Fibroblast of lung (primary cell): Measurements from ENCODE around the gene GALNT2. TPM values are rescaled to one million over a fixed set of nuclear protein-coding genes. Genes with fewer than 3 reads are reported as not detected.

Experiments used
- DNase-seq, 2 donors: peaks; one replicate each; pipeline versions ENCODE4 v3.0.0 to v3.0.0-alpha.2; 2010; ENCODE audit warnings: low read depth in 2 of 2
- H2AFZ ChIP-seq: 2 replicates; pipeline ENCODE4 v1.5.1; 2012; ENCODE audit warnings: low read length, control low read depth, inconsistent platforms
- H3K27ac ChIP-seq: 2 replicates; pipeline ENCODE4 v1.5.1; 2011; ENCODE audit warnings: low read length, control low read depth; ENCODE audit not compliant: insufficient read depth
- H3K27me3 ChIP-seq: 2 replicates; pipeline ENCODE4 v1.5.1; 2011; ENCODE audit warnings: mild to moderate bottlenecking, low read length; ENCODE audit not compliant: control insufficient read depth, insufficient read depth
- H3K36me3 ChIP-seq: 2 replicates; pipeline ENCODE4 v1.5.1; 2011; ENCODE audit warnings: low read length; ENCODE audit not compliant: control insufficient read depth, insufficient read depth
- H3K4me1 ChIP-seq: 2 replicates; pipeline ENCODE4 v1.5.1; 2011; ENCODE audit warnings: low read length; ENCODE audit not compliant: control insufficient read depth, insufficient read depth; ENCODE audit errors: extremely low read depth
- H3K4me2 ChIP-seq: 2 replicates; pipeline ENCODE4 v1.5.1; 2011; ENCODE audit warnings: low read length, control low read depth; ENCODE audit not compliant: insufficient read depth; ENCODE audit errors: extremely low read depth
- H3K4me3 ChIP-seq, 4 experiments: fragments of 200-600 bp in 1 of 4; sonication (generic) in 1 of 4; replicated peaks in 1 of 4; 2 replicates each; pipeline ENCODE4 v1.5.1; 2011 to 2016; ENCODE audit warnings: low read length in 4 of 4, low read depth in 3 of 4, mild to moderate bottlenecking in 3 of 4, control low read depth in 2 of 4, inconsistent platforms in 1 of 4, mixed read lengths in 1 of 4; ENCODE audit not compliant: insufficient read depth in 1 of 4; ENCODE audit errors: control extremely low read depth in 1 of 4
- H3K79me2 ChIP-seq: 2 replicates; pipeline ENCODE4 v1.5.1; 2012; ENCODE audit warnings: mild to moderate bottlenecking, low read length, inconsistent platforms; ENCODE audit not compliant: control insufficient read depth, insufficient read depth
- H3K9ac ChIP-seq: 2 replicates; pipeline ENCODE4 v1.5.1; 2011; ENCODE audit warnings: mild to moderate bottlenecking, low read length, control low read depth; ENCODE audit not compliant: insufficient read depth
- H3K9me3 ChIP-seq: 2 replicates; pipeline ENCODE4 v1.5.1; 2012; ENCODE audit warnings: low read depth, low read length; ENCODE audit not compliant: control insufficient read depth, insufficient read depth
- H4K20me1 ChIP-seq: 2 replicates; pipeline ENCODE4 v1.5.1; 2011; ENCODE audit warnings: low read length; ENCODE audit not compliant: control insufficient read depth, insufficient read depth; ENCODE audit errors: extremely low read depth
- CTCF ChIP-seq, 2 donors: IDR thresholded peaks in 1 of 2; conservative IDR thresholded peaks in 1 of 2; 1 replicate in 1 of 2; 2 replicates in 1 of 2; pipeline ENCODE4 v1.5.1; 2011 to 2012; ENCODE audit warnings: low read length in 2 of 2, control low read depth in 1 of 2, inconsistent platforms in 1 of 2, low read depth in 1 of 2, mild to moderate bottlenecking in 1 of 2
- EZH2 ChIP-seq: IDR thresholded peaks from 2 replicates; pipeline ENCODE4 v1.5.1; 2012; ENCODE audit warnings: low read length, control low read depth, mild to moderate bottlenecking; ENCODE audit errors: missing control alignments
- polyA plus RNA-seq, 2 donors: library from polyadenylated mRNA; depleted of rRNA in 1 of 2; stranded (reverse) in 1 of 2; unstranded in 1 of 2; fragments of >200 nt; gene quantifications; 2 replicates each; pipeline ENCODE4 v1.2.1, GENCODE V29; 2011 to 2012; ENCODE audit warnings: missing spikeins in 1 of 2
- total RNA-seq: library from RNA; depleted of rRNA; stranded (reverse); fragments of >200 nt; gene quantifications from 2 replicates; pipeline ENCODE4 v1.2.1, GENCODE V29; 2014

The GALNT2 gene
- total and polyA plus RNA-seq, 2 donors (not counting 1 experiment from before 2014, with no cell fraction given): 106 to 115 TPM

- Histone ChIP-seq H3K4me3 (no peak overlapping the region), H3K9me3 (no peaks in the 10 kb centered on the region), H3K4me1 (no peaks in the 10 kb centered on the region), H3K9ac (no peak overlapping the region), H3K4me2 (no peak overlapping the region), H2AFZ (no peak overlapping the region), H4K20me1 (no peaks in the 10 kb centered on the region), H3K27me3 (no peaks in the 10 kb centered on the region), H3K79me2 (no peaks in the 10 kb centered on the region), H3K36me3 (no peaks in the 10 kb centered on the region), H3K27ac (no peak overlapping the region)
- DNase-seq: no peak
- TF ChIP-seq EZH2: no peak
- no peak for TF ChIP-seq CTCF (conservative IDR thresholded peaks at IDR 0.05 in 1 of 2, IDR thresholded peaks at IDR 0.05 in 1 of 2; ENCODE audit: low read depth in 1 of 2, low read length in 2 of 2)
Observed at GRCh38 chr1:230291731-230292620, 224.9 kb downstream of the GALNT2 start.

- Histone ChIP-seq H3K36me3 (no peaks in the 10 kb centered on the region), H3K9me3 (no peaks in the 10 kb centered on the region), H3K79me2 (no peaks in the 10 kb centered on the region), H2AFZ (no peak overlapping the region), H3K27ac (no peak overlapping the region), H3K9ac (no peak overlapping the region), H3K4me3 (no peak overlapping the region), H3K4me2 (no peak overlapping the region), H3K27me3 (no peaks in the 10 kb centered on the region), H3K4me1 (no peaks in the 10 kb centered on the region), H4K20me1 (no peaks in the 10 kb centered on the region)
- TF ChIP-seq EZH2: no peak
- TF ChIP-seq CTCF (conservative IDR thresholded peaks at IDR 0.05 in 1 of 2, IDR thresholded peaks at IDR 0.05 in 1 of 2; ENCODE audit: low read depth in 1 of 2, low read length in 2 of 2): no peak
- no peak for DNase-seq
Observed at GRCh38 chr1:230292689-230293389, 225.8 kb downstream of the GALNT2 start.

- Histone ChIP-seq H4K20me1 (no peaks in the 10 kb centered on the region), H3K79me2 (no peaks in the 10 kb centered on the region), H2AFZ (no peak overlapping the region), H3K4me3 (no peak overlapping the region), H3K9me3 (no peaks in the 10 kb centered on the region), H3K4me2 (no peak overlapping the region), H3K27ac (no peak overlapping the region), H3K27me3 (no peaks in the 10 kb centered on the region), H3K36me3 (no peaks in the 10 kb centered on the region), H3K9ac (no peak overlapping the region), H3K4me1 (no peaks in the 10 kb centered on the region)
- TF ChIP-seq EZH2 (no peak), CTCF (conservative IDR thresholded peaks at IDR 0.05 in 1 of 2, IDR thresholded peaks at IDR 0.05 in 1 of 2; ENCODE audit: low read depth in 1 of 2, low read length in 2 of 2) (no peak)
- DNase-seq: no peak
Observed at GRCh38 chr1:230293390-230293700, 226.3 kb downstream of the GALNT2 start.
